Measurements from ENCODE around the gene KIF5B.

KIF5B gene

DNA sequence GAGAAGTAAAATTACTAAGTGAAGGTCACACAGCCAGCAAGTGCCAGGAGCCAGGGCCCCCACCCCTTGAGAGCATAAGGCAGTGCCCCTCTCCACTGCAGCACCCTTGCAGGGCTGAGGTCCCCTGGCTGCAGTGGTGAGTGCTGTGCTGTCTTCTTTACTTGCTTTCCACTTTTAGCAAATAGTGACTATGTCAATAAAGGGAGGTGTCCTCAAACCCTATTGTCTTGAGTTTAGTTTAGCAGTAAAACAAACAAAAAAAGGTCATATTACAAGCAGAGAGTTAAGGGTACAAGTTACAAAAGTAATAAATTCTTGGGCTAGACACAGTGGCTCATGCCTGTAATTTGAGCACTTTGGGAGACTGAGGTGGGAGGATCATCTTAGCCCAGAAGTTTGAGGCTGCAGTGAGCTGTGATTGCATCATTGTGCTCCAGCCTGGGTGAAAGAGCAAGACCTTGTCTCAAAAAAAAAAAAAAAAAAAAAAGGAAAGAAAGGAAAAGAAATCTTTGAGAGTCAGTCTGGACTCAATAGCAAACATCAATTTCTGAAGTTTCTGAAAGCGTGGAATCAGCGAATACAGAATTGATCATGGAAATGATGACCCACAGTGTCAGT, 39.0 kb upstream of the KIF5B start:
- FAIRE-seq (no peak), DNase-seq (ENCODE audit: insufficient read length, low spot score) (no peak)
- TF ChIP-seq, protein P1, sequence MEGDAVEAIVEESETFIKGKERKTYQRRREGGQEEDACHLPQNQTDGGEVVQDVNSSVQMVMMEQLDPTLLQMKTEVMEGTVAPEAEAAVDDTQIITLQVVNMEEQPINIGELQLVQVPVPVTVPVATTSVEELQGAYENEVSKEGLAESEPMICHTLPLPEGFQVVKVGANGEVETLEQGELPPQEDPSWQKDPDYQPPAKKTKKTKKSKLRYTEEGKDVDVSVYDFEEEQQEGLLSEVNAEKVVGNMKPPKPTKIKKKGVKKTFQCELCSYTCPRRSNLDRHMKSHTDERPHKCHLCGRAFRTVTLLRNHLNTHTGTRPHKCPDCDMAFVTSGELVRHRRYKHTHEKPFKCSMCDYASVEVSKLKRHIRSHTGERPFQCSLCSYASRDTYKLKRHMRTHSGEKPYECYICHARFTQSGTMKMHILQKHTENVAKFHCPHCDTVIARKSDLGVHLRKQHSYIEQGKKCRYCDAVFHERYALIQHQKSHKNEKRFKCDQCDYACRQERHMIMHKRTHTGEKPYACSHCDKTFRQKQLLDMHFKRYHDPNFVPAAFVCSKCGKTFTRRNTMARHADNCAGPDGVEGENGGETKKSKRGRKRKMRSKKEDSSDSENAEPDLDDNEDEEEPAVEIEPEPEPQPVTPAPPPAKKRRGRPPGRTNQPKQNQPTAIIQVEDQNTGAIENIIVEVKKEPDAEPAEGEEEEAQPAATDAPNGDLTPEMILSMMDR (IDR thresholded peaks at IDR 0.05; ENCODE audit: insufficient read depth, missing control alignments) = no peak

DNA sequence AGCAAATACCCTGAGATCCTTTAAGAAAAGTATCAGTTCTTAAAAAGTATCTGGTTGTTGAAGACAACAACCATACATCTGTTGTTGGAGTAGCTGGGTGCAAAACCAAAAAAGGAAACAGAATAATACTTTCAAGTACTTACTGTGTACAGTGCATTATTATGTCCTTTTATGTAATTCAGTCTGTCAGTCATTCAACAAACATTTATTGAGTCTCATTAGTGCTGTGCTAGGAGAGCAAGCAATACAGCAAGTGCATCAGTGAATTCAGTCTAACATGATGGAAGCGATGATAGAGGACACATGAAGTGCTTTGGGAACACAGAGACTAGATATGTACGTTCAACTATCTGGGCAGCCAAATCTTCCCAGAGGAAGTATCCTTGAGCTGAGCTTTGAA, 37.4 kb upstream of the KIF5B start:
- TF ChIP-seq, protein P1 (IDR thresholded peaks at IDR 0.05; ENCODE audit: insufficient read depth, missing control alignments) = no peak
- FAIRE-seq (no peak), DNase-seq (ENCODE audit: insufficient read length, low spot score) (no peak)

DNA sequence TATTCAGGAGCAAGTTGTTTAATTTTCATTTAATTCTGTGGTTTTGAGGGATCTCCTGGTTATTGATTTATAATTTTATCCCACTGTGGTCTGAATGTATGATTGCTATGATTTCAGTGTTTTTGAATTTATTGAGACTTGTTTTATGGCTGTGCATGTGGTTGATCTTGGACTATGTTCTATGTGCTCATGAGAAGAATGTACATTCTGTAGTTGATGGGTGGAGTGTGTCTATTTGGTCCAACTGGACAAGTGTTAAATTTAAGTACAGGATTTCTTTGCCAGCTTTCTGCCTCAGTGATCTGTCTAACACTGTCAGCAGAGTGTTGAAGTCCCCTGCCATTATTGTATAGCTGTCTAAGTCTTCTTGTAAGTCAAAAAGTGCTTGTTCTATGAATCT, 34.8 kb upstream of the KIF5B start:
- no peak for DNase-seq (ENCODE audit: insufficient read length, low spot score)
- FAIRE-seq = no peak
- TF ChIP-seq, protein P1 (IDR thresholded peaks at IDR 0.05; ENCODE audit: insufficient read depth, missing control alignments) = no peak

DNA sequence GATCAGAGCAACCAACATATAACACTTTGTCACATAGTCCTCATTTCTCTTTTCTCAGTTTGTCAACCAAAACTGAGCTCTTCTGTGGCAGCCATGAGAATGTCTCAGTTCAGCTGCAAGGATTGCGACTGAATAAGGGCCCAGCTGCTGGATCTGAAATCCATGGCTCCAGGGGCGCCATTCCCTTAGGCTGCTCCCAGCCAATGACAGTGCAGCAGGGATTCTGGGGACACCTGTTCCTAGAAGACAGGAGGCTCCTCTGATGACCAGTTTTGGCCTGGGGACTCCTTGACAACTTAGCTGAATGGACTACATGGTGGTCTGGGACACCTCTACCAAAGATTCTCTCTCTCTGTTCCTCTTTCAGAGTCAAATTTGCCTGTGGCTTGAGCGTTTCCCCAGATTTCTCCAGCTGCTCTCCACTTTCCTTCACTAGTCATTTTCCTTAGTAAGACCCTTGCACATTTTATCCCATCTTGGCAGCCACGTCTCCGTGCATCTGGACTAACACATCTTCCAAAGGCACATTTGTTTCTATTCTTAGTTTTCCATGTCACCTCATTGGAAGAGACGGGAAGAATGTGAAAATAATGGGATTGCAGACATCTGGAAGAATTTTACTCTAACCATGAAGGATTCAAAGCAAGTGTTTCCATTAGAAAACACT, 28.1 kb upstream of the KIF5B start:
- no peak for DNase-seq (ENCODE audit: insufficient read length, low spot score)
- TF ChIP-seq, protein P1 (IDR thresholded peaks at IDR 0.05; ENCODE audit: insufficient read depth, missing control alignments) = no peak
- FAIRE-seq = no peak

DNA sequence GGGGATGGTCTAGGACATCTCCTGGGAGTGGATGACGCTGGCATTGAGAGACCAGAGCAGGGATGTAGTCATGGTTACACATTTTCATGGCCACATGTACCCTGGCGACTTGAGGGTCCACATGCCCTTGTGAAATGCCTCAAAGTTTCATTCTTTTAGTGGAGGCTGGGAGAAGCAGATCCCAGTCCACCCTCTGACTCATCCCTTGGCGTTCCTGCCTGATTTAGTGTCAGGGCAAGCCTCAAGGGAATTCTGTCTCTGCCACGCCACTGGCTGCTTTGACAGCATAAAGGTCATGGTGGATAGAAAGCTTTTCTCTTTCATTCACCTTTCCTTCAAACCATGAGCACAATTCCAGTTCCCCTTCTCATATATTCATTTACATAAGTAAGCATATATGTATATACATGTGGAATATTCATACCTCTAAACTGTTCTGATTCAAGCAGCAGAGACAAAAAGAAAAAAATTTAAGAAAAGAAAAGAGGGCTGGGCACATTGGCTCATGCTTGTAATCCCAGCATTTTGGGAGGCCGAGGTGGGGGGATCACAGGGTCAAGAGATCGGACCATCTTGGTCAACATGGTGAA, 21.8 kb upstream of the KIF5B start:
- no peak for DNase-seq (ENCODE audit: insufficient read length, low spot score)
- TF ChIP-seq, protein P1 (IDR thresholded peaks at IDR 0.05; ENCODE audit: insufficient read depth, missing control alignments) = no peak

DNA sequence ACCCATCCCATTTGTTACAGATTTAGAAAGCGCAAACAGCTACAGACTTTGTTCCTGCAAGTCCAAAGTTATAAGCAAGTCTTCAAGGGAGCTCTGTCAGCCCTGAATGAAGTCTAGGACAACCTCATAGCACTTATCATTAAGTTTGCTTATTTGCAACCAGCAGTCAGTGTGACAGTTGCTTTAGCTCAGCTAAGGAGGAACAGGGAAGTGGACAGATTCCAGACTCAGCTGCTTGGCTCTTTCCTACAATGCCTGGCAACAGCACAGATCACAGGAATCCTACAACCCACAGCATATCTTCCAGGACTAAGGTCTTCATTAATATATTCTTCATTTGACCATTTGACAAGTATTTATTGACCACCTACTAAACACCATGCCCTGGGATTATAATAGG, 17.4 kb upstream of the KIF5B start:
- DNase-seq (ENCODE audit: insufficient read length, low spot score) (no peak), FAIRE-seq (no peak)
- TF ChIP-seq, protein P1 (IDR thresholded peaks at IDR 0.05; ENCODE audit: insufficient read depth, missing control alignments) = no peak

More for the DNA sequence above, 21.8 kb upstream of the KIF5B start:
- FAIRE-seq = no peak

DNA sequence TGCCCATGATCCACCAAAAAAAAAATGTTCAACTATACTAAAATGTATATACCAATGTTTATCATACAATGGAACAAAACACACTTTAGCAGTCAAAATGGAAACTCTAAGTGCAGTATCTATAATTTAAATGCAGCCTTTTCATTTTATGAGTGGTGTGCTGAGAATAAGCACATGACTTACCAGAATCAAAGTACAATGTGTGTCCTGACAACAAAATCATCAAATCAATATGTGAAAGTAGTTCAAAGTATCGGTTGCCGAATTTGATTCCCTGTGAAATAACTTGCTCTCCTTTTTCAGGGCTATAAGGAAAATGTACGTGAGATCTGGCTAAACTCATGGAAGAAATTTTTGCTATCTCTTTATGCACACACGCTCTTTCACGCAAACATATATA, 16.9 kb upstream of the KIF5B start:
- FAIRE-seq = no peak
- TF ChIP-seq, protein P1 (IDR thresholded peaks at IDR 0.05; ENCODE audit: insufficient read depth, missing control alignments) = no peak
- no peak for DNase-seq (ENCODE audit: insufficient read length, low spot score)
